Endodermal cell (in vitro differentiated cells): ENCODE measurements around the gene SLC38A5. TPM values are rescaled to one million over a fixed set of nuclear protein-coding genes. Genes with fewer than 3 reads are reported as not detected.
A peak's percentile ranks its signal among the peaks of the same experiment; 100 is the strongest.

Experiments
- DNase-seq: peaks from one replicate; pipeline ENCODE4 v3.0.0-alpha.2; 2017
- H3K27ac ChIP-seq: 2 replicates; pipeline ENCODE4 v1.5.1; 2013; ENCODE audit warnings: mild to moderate bottlenecking, low read depth, low read length, moderate library complexity
- H3K27me3 ChIP-seq: 2 replicates; pipeline ENCODE4 v1.6.1; 2013; ENCODE audit warnings: mild to moderate bottlenecking, low read length, moderate library complexity; ENCODE audit not compliant: insufficient read depth, control insufficient read depth, poor library complexity, severe bottlenecking
- H3K36me3 ChIP-seq: 2 replicates; pipeline ENCODE4 v1.7.0; 2013; ENCODE audit warnings: mild to moderate bottlenecking, low read length, moderate library complexity; ENCODE audit not compliant: control insufficient read depth, insufficient read depth
- H3K4me1 ChIP-seq: one replicate; pipeline ENCODE4 v1.7.0; 2013; ENCODE audit warnings: low read length; ENCODE audit not compliant: control insufficient read depth, insufficient read depth
- H3K4me3 ChIP-seq: 2 replicates; pipeline ENCODE4 v1.5.1; 2013; ENCODE audit warnings: mild to moderate bottlenecking, low read length, moderate library complexity
- H3K9ac ChIP-seq: 2 replicates; pipeline ENCODE4 v1.6.1; 2013; ENCODE audit warnings: mild to moderate bottlenecking, low read length, moderate library complexity; ENCODE audit not compliant: poor library complexity, severe bottlenecking; ENCODE audit errors: extremely low read depth
- H3K9me3 ChIP-seq: 2 replicates; pipeline ENCODE4 v1.6.1; 2013; ENCODE audit warnings: mild to moderate bottlenecking, low read length, moderate library complexity; ENCODE audit not compliant: control insufficient read depth
- H3K27ac Mint-ChIP-seq: 2 replicates; pipeline ENCODE4 v1.8.0; 2020; ENCODE audit warnings: mixed read lengths
- H3K27me3 Mint-ChIP-seq: 2 replicates; pipeline ENCODE4 v1.8.0; 2021; ENCODE audit warnings: mild to moderate bottlenecking, mixed read lengths; ENCODE audit not compliant: insufficient read depth
- H3K36me3 Mint-ChIP-seq: 2 replicates; pipeline ENCODE4 v1.8.0; 2020; ENCODE audit warnings: low read depth, mixed read lengths
- H3K4me1 Mint-ChIP-seq: 2 replicates; pipeline ENCODE4 v1.8.0; 2020; ENCODE audit warnings: mixed read lengths
- H3K4me3 Mint-ChIP-seq: 2 replicates; pipeline ENCODE4 v1.8.0; 2020; ENCODE audit warnings: mild to moderate bottlenecking, moderate library complexity, mixed read lengths
- H3K9me3 Mint-ChIP-seq: 2 replicates; pipeline ENCODE4 v1.8.0; 2020; ENCODE audit warnings: mild to moderate bottlenecking, mixed read lengths
- WGBS, 2 experiments: methylation state at CpG; one replicate each; pipeline versions ENCODE4 v1.1.5 to v1.1.7; 2013; ENCODE audit warnings: missing lambda C conversion rate in 2 of 2, mixed read lengths in 1 of 2; ENCODE audit not compliant: insufficient coverage in 1 of 2, insufficient read length in 1 of 2; 5-methylcytosine and 5-hydroxymethylcytosine counted together
- total RNA-seq, 2 donors: library from RNA; stranded (reverse); fragmentation: NEBNext Ultra II Directional in 1 of 2; extraction: Animal tissue kit (Norgen Biotek cat#: 25700) in 1 of 2; gene quantifications; 2 replicates in 1 of 2; 3 replicates in 1 of 2; pipeline ENCODE4 v1.2.1, GENCODE V29; 2021
- TF ChIP-seq, protein P1 (sequence below): fragments of 200-600 bp; sonication (generic); conservative IDR thresholded peaks from 2 replicates; pipeline ENCODE4 v1.5.0; 2021; ENCODE audit warnings: antibody characterized with exemption, mild to moderate bottlenecking

SLC38A5 gene
- total RNA-seq, 2 donors from 2014 or later: 22.4 to 40.7 TPM

DNA sequence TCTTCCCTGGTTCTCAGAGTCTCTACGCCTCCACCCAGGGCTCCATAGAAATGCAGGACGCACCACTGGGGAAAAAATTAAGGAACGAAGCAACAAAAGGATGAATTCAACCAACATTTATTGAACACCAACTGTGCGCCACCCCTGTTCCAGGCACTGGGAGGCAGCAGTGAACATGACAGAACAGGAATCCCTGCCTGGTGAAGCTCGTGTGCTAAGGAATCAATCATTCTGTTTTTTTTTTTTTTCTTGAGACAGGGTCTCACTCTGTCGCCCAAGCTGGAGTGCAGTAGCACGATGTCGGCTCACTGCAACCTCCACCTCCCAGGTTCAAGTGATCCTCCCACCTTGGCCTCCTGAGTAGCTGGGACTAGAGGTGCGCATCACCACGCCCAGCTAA, 4.1 kb upstream of the SLC38A5 start:
- H3K4me1 Mint-ChIP-seq: peaks cover 28% of the 10 kb centered on the region
- H3K27ac Mint-ChIP-seq: peak overlapping the region; percentile 68
- H3K9me3 Mint-ChIP-seq: peaks cover 84% of the 10 kb centered on the region
- TF ChIP-seq, protein P1, sequence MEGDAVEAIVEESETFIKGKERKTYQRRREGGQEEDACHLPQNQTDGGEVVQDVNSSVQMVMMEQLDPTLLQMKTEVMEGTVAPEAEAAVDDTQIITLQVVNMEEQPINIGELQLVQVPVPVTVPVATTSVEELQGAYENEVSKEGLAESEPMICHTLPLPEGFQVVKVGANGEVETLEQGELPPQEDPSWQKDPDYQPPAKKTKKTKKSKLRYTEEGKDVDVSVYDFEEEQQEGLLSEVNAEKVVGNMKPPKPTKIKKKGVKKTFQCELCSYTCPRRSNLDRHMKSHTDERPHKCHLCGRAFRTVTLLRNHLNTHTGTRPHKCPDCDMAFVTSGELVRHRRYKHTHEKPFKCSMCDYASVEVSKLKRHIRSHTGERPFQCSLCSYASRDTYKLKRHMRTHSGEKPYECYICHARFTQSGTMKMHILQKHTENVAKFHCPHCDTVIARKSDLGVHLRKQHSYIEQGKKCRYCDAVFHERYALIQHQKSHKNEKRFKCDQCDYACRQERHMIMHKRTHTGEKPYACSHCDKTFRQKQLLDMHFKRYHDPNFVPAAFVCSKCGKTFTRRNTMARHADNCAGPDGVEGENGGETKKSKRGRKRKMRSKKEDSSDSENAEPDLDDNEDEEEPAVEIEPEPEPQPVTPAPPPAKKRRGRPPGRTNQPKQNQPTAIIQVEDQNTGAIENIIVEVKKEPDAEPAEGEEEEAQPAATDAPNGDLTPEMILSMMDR: peak; percentile 62
- Histone ChIP-seq H3K9me3 (no peaks in the 10 kb centered on the region), H3K36me3 (peaks cover 2% of the 10 kb centered on the region), H3K27me3 (no peaks in the 10 kb centered on the region), H3K9ac (no peak overlapping the region), H3K4me1 (peaks cover 8% of the 10 kb centered on the region), H3K4me3 (no peak overlapping the region), H3K27ac (no peak overlapping the region)
- no peak for DNase-seq
- peaks cover 13% of the 10 kb centered on the region for H3K36me3 Mint-ChIP-seq
- WGBS, 2 experiments: 59 to 68% methylated on average over 7 to 10 of the region's 10 CpGs
- H3K4me3 Mint-ChIP-seq: no peak overlapping the region
- no peaks in the 10 kb centered on the region for H3K27me3 Mint-ChIP-seq

GRCh38 chrX:48473704-48473990, 3.6 kb upstream of the SLC38A5 start:
- Mint-ChIP-seq H3K4me3 (no peak overlapping the region), H3K36me3 (peaks cover 10% of the 10 kb centered on the region), H3K9me3 (peaks cover 84% of the 10 kb centered on the region), H3K4me1 (peaks cover 28% of the 10 kb centered on the region), H3K27me3 (no peaks in the 10 kb centered on the region), H3K27ac (peak overlapping the region; percentile 61)
- H3K4me1 ChIP-seq: peaks cover 8% of the 10 kb centered on the region
- H3K9ac ChIP-seq: peak overlapping the region; percentile 26
- TF ChIP-seq, protein P1: no peak
- H3K9me3 ChIP-seq: no peaks in the 10 kb centered on the region
- no peaks in the 10 kb centered on the region for H3K27me3 ChIP-seq
- H3K36me3 ChIP-seq: no peaks in the 10 kb centered on the region
- no peak overlapping the region for H3K27ac ChIP-seq
- H3K4me3 ChIP-seq: no peak overlapping the region
- DNase-seq: peak; percentile 56
- 50 to 53% methylated on average over 2 to 9 of the region's 9 CpGs for WGBS, 2 experiments

GRCh38 chrX:48472851-48473703, 3.0 kb upstream of the SLC38A5 start:
- Histone ChIP-seq H3K4me1 (peaks cover 8% of the 10 kb centered on the region), H3K27me3 (no peaks in the 10 kb centered on the region), H3K9me3 (no peaks in the 10 kb centered on the region), H3K36me3 (no peaks in the 10 kb centered on the region), H3K9ac (peak overlapping the region; percentile 26), H3K27ac (peak overlapping the region; percentile 61), H3K4me3 (no peak overlapping the region)
- 40 to 59% methylated on average over 5 to 12 of the region's 12 CpGs for WGBS, 2 experiments
- peak; percentile 65 for DNase-seq
- Mint-ChIP-seq H3K4me3 (no peak overlapping the region), H3K27me3 (no peaks in the 10 kb centered on the region), H3K27ac (peak overlapping the region; percentile 61), H3K4me1 (peaks cover 28% of the 10 kb centered on the region), H3K36me3 (peaks cover 5% of the 10 kb centered on the region), H3K9me3 (peaks cover 84% of the 10 kb centered on the region)
- TF ChIP-seq, protein P1: no peak
